Fibroblast of lung (primary cell): ENCODE data around the gene GRIN3A. TPM values are rescaled to one million over a fixed set of nuclear protein-coding genes. Genes with fewer than 3 reads are reported as not detected.

Source experiments
- DNase-seq, 2 donors: peaks; one replicate each; pipeline versions ENCODE4 v3.0.0 to v3.0.0-alpha.2; 2010; ENCODE audit warnings: low read depth in 2 of 2
- H2AFZ ChIP-seq: 2 replicates; pipeline ENCODE4 v1.5.1; 2012; ENCODE audit warnings: low read length, control low read depth, inconsistent platforms
- H3K27ac ChIP-seq: 2 replicates; pipeline ENCODE4 v1.5.1; 2011; ENCODE audit warnings: low read length, control low read depth; ENCODE audit not compliant: insufficient read depth
- H3K27me3 ChIP-seq: 2 replicates; pipeline ENCODE4 v1.5.1; 2011; ENCODE audit warnings: mild to moderate bottlenecking, low read length; ENCODE audit not compliant: control insufficient read depth, insufficient read depth
- H3K36me3 ChIP-seq: 2 replicates; pipeline ENCODE4 v1.5.1; 2011; ENCODE audit warnings: low read length; ENCODE audit not compliant: control insufficient read depth, insufficient read depth
- H3K4me1 ChIP-seq: 2 replicates; pipeline ENCODE4 v1.5.1; 2011; ENCODE audit warnings: low read length; ENCODE audit not compliant: control insufficient read depth, insufficient read depth; ENCODE audit errors: extremely low read depth
- H3K4me2 ChIP-seq: 2 replicates; pipeline ENCODE4 v1.5.1; 2011; ENCODE audit warnings: low read length, control low read depth; ENCODE audit not compliant: insufficient read depth; ENCODE audit errors: extremely low read depth
- H3K4me3 ChIP-seq, 4 experiments: fragments of 200-600 bp in 1 of 4; sonication (generic) in 1 of 4; replicated peaks in 1 of 4; 2 replicates each; pipeline ENCODE4 v1.5.1; 2011 to 2016; ENCODE audit warnings: low read length in 4 of 4, low read depth in 3 of 4, mild to moderate bottlenecking in 3 of 4, control low read depth in 2 of 4, inconsistent platforms in 1 of 4, mixed read lengths in 1 of 4; ENCODE audit not compliant: insufficient read depth in 1 of 4; ENCODE audit errors: control extremely low read depth in 1 of 4
- H3K79me2 ChIP-seq: 2 replicates; pipeline ENCODE4 v1.5.1; 2012; ENCODE audit warnings: mild to moderate bottlenecking, low read length, inconsistent platforms; ENCODE audit not compliant: control insufficient read depth, insufficient read depth
- H3K9ac ChIP-seq: 2 replicates; pipeline ENCODE4 v1.5.1; 2011; ENCODE audit warnings: mild to moderate bottlenecking, low read length, control low read depth; ENCODE audit not compliant: insufficient read depth
- H3K9me3 ChIP-seq: 2 replicates; pipeline ENCODE4 v1.5.1; 2012; ENCODE audit warnings: low read depth, low read length; ENCODE audit not compliant: control insufficient read depth, insufficient read depth
- H4K20me1 ChIP-seq: 2 replicates; pipeline ENCODE4 v1.5.1; 2011; ENCODE audit warnings: low read length; ENCODE audit not compliant: control insufficient read depth, insufficient read depth; ENCODE audit errors: extremely low read depth
- EZH2 ChIP-seq: IDR thresholded peaks from 2 replicates; pipeline ENCODE4 v1.5.1; 2012; ENCODE audit warnings: low read length, control low read depth, mild to moderate bottlenecking; ENCODE audit errors: missing control alignments
- polyA plus RNA-seq, 2 donors: library from polyadenylated mRNA; depleted of rRNA in 1 of 2; stranded (reverse) in 1 of 2; unstranded in 1 of 2; fragments of >200 nt; gene quantifications; 2 replicates each; pipeline ENCODE4 v1.2.1, GENCODE V29; 2011 to 2012; ENCODE audit warnings: missing spikeins in 1 of 2
- total RNA-seq: library from RNA; depleted of rRNA; stranded (reverse); fragments of >200 nt; gene quantifications from 2 replicates; pipeline ENCODE4 v1.2.1, GENCODE V29; 2014
- TF ChIP-seq, protein P1 (sequence below), 2 donors: IDR thresholded peaks in 1 of 2; conservative IDR thresholded peaks in 1 of 2; 1 replicate in 1 of 2; 2 replicates in 1 of 2; pipeline ENCODE4 v1.5.1; 2011 to 2012; ENCODE audit warnings: low read length in 2 of 2, control low read depth in 1 of 2, inconsistent platforms in 1 of 2, low read depth in 1 of 2, mild to moderate bottlenecking in 1 of 2

Gene GRIN3A
- total and polyA plus RNA-seq, 2 donors (not counting 1 experiment from before 2014, with no cell fraction given): not detected

DNA sequence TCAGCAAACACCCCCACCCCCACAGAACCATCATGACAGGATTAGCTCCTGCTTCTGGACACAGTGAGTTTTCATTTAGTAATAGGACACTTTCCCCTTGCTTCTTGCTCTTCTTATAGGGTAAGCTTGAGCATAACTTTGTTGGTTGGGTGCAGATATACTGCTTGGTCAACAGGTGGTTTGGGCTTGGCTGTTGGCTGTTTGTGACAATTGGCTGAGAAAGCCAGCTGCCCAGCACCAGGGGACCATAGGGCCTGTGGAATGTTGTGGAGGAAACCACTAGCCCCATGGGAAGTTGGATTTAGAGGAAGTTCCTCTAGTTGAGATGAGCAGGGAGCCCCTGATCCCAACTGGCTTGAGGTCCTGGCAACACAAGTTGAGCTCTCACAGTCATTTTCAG is 174.2 kb downstream of the GRIN3A start:
- Histone ChIP-seq H3K27me3 (no peaks in the 10 kb centered on the region), H3K9me3 (no peaks in the 10 kb centered on the region), H3K4me2 (no peak overlapping the region), H3K4me3 (no peak overlapping the region), H3K27ac (no peak overlapping the region), H2AFZ (no peak overlapping the region), H3K79me2 (no peaks in the 10 kb centered on the region), H3K9ac (no peak overlapping the region), H3K36me3 (peaks cover 3% of the 10 kb centered on the region), H3K4me1 (no peaks in the 10 kb centered on the region), H4K20me1 (no peaks in the 10 kb centered on the region)
- no peak for DNase-seq
- TF ChIP-seq, protein P1, sequence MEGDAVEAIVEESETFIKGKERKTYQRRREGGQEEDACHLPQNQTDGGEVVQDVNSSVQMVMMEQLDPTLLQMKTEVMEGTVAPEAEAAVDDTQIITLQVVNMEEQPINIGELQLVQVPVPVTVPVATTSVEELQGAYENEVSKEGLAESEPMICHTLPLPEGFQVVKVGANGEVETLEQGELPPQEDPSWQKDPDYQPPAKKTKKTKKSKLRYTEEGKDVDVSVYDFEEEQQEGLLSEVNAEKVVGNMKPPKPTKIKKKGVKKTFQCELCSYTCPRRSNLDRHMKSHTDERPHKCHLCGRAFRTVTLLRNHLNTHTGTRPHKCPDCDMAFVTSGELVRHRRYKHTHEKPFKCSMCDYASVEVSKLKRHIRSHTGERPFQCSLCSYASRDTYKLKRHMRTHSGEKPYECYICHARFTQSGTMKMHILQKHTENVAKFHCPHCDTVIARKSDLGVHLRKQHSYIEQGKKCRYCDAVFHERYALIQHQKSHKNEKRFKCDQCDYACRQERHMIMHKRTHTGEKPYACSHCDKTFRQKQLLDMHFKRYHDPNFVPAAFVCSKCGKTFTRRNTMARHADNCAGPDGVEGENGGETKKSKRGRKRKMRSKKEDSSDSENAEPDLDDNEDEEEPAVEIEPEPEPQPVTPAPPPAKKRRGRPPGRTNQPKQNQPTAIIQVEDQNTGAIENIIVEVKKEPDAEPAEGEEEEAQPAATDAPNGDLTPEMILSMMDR (conservative IDR thresholded peaks at IDR 0.05 in 1 of 2, IDR thresholded peaks at IDR 0.05 in 1 of 2; ENCODE audit: low read depth in 1 of 2, low read length in 2 of 2): no peak
- no peak for TF ChIP-seq EZH2

DNA sequence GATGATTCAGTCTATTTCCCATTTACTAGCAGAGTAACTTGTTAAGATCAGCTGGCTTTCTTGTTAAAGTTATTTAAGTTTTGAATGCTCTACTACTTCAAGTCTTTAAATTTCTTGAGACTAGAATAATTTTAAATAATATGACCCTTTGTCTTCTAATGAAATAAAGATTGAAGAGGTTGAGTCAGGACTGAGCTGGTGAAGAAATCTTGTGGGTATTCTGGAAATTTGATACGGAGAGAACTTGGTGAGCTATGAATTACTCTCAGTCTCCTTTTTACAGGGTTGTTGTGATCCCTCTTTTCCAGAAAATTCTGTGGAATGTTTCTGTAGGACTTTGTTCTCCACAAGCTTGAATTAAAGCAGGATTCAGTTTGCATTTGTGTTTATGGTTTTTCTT is 175.5 kb downstream of the GRIN3A start:
- Histone ChIP-seq H3K9ac (no peak overlapping the region), H3K4me2 (no peak overlapping the region), H3K27me3 (no peaks in the 10 kb centered on the region), H3K4me3 (no peak overlapping the region), H3K4me1 (no peaks in the 10 kb centered on the region), H3K79me2 (no peaks in the 10 kb centered on the region), H4K20me1 (no peaks in the 10 kb centered on the region), H2AFZ (no peak overlapping the region), H3K36me3 (peaks cover 3% of the 10 kb centered on the region), H3K9me3 (no peaks in the 10 kb centered on the region), H3K27ac (no peak overlapping the region)
- no peak for TF ChIP-seq EZH2
- TF ChIP-seq, protein P1 (conservative IDR thresholded peaks at IDR 0.05 in 1 of 2, IDR thresholded peaks at IDR 0.05 in 1 of 2; ENCODE audit: low read depth in 1 of 2, low read length in 2 of 2): no peak
- DNase-seq: no peak

DNA sequence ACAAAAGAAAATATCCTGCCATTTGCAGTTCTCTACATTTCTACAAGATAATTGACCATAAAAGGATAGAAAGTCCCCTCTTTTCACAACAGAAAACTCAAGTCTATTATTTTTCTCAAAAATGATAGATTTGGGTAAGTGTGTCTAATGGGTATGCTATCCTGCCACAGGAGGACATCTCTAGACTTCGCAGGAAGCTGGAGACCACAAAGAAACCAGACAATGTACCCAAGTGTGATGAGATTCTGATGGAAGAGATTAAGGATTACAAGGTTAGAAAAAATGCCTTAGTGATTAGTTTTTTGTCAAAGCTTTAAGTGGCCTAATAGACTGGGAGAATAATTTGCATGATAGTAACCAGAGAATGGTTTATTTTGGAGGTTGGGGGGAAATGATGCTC is 176.7 kb downstream of the GRIN3A start:
- Histone ChIP-seq H3K4me1 (no peaks in the 10 kb centered on the region), H4K20me1 (no peaks in the 10 kb centered on the region), H3K79me2 (no peaks in the 10 kb centered on the region), H3K4me2 (no peak overlapping the region), H3K36me3 (peaks cover 3% of the 10 kb centered on the region), H3K27ac (no peak overlapping the region), H3K4me3 (no peak overlapping the region), H3K27me3 (no peaks in the 10 kb centered on the region), H3K9me3 (no peaks in the 10 kb centered on the region), H3K9ac (no peak overlapping the region), H2AFZ (no peak overlapping the region)
- DNase-seq: no peak
- TF ChIP-seq, protein P1 (conservative IDR thresholded peaks at IDR 0.05 in 1 of 2, IDR thresholded peaks at IDR 0.05 in 1 of 2; ENCODE audit: low read depth in 1 of 2, low read length in 2 of 2): no peak
- TF ChIP-seq EZH2: no peak
